OCI-LY1 (cell line): ENCODE data around the gene NR3C1.

Experiments
- H2AFZ ChIP-seq: fragments of 200-600 bp; sonication (generic), shearing (Covaris generic); 2 replicates; pipeline ENCODE4 v1.6.0; 2014; ENCODE audit warnings: antibody characterized with exemption, mild to moderate bottlenecking, low read length
- H3F3A ChIP-seq: fragments of 200-600 bp; sonication (generic), shearing (Covaris generic); 2 replicates; pipeline ENCODE4 v1.6.0; 2014; ENCODE audit warnings: mild to moderate bottlenecking, antibody characterized with exemption, low read length, moderate library complexity; ENCODE audit not compliant: insufficient read depth
- H3K27ac ChIP-seq: fragments of 200-600 bp; sonication (generic); 2 replicates; pipeline ENCODE4 v1.5.1; 2014; ENCODE audit warnings: low read length, mixed run types, mild to moderate bottlenecking, low read depth; ENCODE audit not compliant: poor library complexity, severe bottlenecking
- H3K27me3 ChIP-seq: fragments of 200-600 bp; sonication (generic); 2 replicates; pipeline ENCODE4 v1.6.0; 2014; ENCODE audit warnings: antibody characterized with exemption, mild to moderate bottlenecking, low read length, moderate library complexity; ENCODE audit not compliant: insufficient read depth
- H3K36me3 ChIP-seq: fragments of 200-600 bp; sonication (generic); 2 replicates; pipeline ENCODE4 v1.6.1; 2014; ENCODE audit warnings: mild to moderate bottlenecking, antibody characterized with exemption, low read length, moderate library complexity, mixed read lengths; ENCODE audit not compliant: insufficient read depth
- H3K4me1 ChIP-seq: fragments of 200-600 bp; sonication (generic); 2 replicates; pipeline ENCODE4 v1.5.1; 2014; ENCODE audit warnings: mild to moderate bottlenecking, low read length, moderate library complexity; ENCODE audit not compliant: insufficient read depth, severe bottlenecking
- H3K4me2 ChIP-seq: fragments of 200-600 bp; sonication (generic), shearing (Covaris generic); 2 replicates; pipeline ENCODE4 v1.6.1; 2014; ENCODE audit warnings: low read length
- H3K4me3 ChIP-seq: fragments of 200-600 bp; sonication (generic); 2 replicates; pipeline ENCODE4 v1.5.1; 2014; ENCODE audit warnings: low read length, low read depth, mild to moderate bottlenecking, mixed read lengths; ENCODE audit not compliant: poor library complexity, severe bottlenecking
- H3K79me2 ChIP-seq: fragments of 200-600 bp; shearing (Covaris generic); 2 replicates; pipeline ENCODE4 v1.6.1; 2016; ENCODE audit warnings: mixed run types, low read length, mixed read lengths; ENCODE audit not compliant: insufficient read depth
- H3K9ac ChIP-seq: fragments of 200-600 bp; sonication (generic), shearing (Covaris generic); 2 replicates; pipeline ENCODE4 v1.6.1; 2014; ENCODE audit warnings: mild to moderate bottlenecking, low read length, mixed read lengths
- H3K9me2 ChIP-seq: fragments of 200-600 bp; sonication (generic), shearing (Covaris generic); 2 replicates; pipeline ENCODE4 v1.6.1; 2014; ENCODE audit warnings: low read depth, mild to moderate bottlenecking, low read length, mixed read lengths
- H3K9me3 ChIP-seq: fragments of 200-600 bp; shearing (Covaris generic); 2 replicates; pipeline ENCODE4 v1.6.1; 2014; ENCODE audit warnings: low read length, mixed read lengths
- H4K20me1 ChIP-seq: fragments of 200-600 bp; sonication (generic), shearing (Covaris generic); 2 replicates; pipeline ENCODE4 v1.6.0; 2016; ENCODE audit warnings: mild to moderate bottlenecking, low read length; ENCODE audit not compliant: insufficient read depth
- CTCF ChIP-seq: fragments of 200-600 bp; sonication (generic), shearing (Covaris generic); IDR thresholded peaks from 2 replicates; pipeline ENCODE4 v1.5.1; 2017; ENCODE audit warnings: mild to moderate bottlenecking, antibody characterized with exemption, low read length, moderate library complexity, mixed read lengths
- EZH2 ChIP-seq: fragments of 200-600 bp; sonication (generic), shearing (Covaris generic); IDR thresholded peaks from 2 replicates; pipeline ENCODE4 v1.8.0; 2017; ENCODE audit warnings: borderline replicate concordance, mixed run types, mild to moderate bottlenecking, antibody characterized with exemption, low read length, moderate library complexity, mixed read lengths

Gene NR3C1

GRCh38 chr5:143426437-143426991, 23.0 kb upstream of the NR3C1 start:
- TF ChIP-seq EZH2: no peak
- TF ChIP-seq CTCF: no peak

GRCh38 chr5:143425835-143426234, 22.3 kb upstream of the NR3C1 start:
- no peak overlapping the region for H2AFZ ChIP-seq
- H3K79me2 ChIP-seq: peaks cover 18% of the 10 kb centered on the region; the same call in 1 of the 2 replicates
- peaks cover 5% of the 10 kb centered on the region for H3K4me1 ChIP-seq
- H3K36me3 ChIP-seq: peaks cover 46% of the 10 kb centered on the region
- peaks cover 14% of the 10 kb centered on the region for H3K9me3 ChIP-seq
- no peak overlapping the region for H3K9ac ChIP-seq
- no peak overlapping the region for H3K4me2 ChIP-seq
- no peak for TF ChIP-seq EZH2
- TF ChIP-seq CTCF: no peak
- H3K9me2 ChIP-seq: no peaks in the 10 kb centered on the region
- H3K4me3 ChIP-seq: no peak overlapping the region
- no peaks in the 10 kb centered on the region for H3K27me3 ChIP-seq
- no peaks in the 10 kb centered on the region for H4K20me1 ChIP-seq
- no peaks in the 10 kb centered on the region for H3F3A ChIP-seq
- H3K27ac ChIP-seq: no peak overlapping the region

More at GRCh38 chr5:143426437-143426991, 23.0 kb upstream of the NR3C1 start:
- Histone ChIP-seq H3K27me3 (no peaks in the 10 kb centered on the region), H3K9ac (no peak overlapping the region), H3F3A (no peaks in the 10 kb centered on the region), H3K27ac (no peak overlapping the region), H3K4me1 (peaks cover 12% of the 10 kb centered on the region), H3K4me3 (no peak overlapping the region), H3K9me3 (peaks cover 14% of the 10 kb centered on the region), H3K79me2 (peaks cover 21% of the 10 kb centered on the region; the same call in 1 of the 2 replicates), H4K20me1 (no peaks in the 10 kb centered on the region), H3K36me3 (peaks cover 48% of the 10 kb centered on the region), H3K4me2 (no peak overlapping the region), H3K9me2 (no peaks in the 10 kb centered on the region), H2AFZ (no peak overlapping the region)

GRCh38 chr5:143418140-143418866, 14.8 kb upstream of the NR3C1 start:
- TF ChIP-seq CTCF (no peak), EZH2 (no peak)
- peaks cover 8% of the 10 kb centered on the region; the same call in 1 of the 2 replicates for H3K79me2 ChIP-seq
- H3K9me3 ChIP-seq: no peaks in the 10 kb centered on the region
- H3K9me2 ChIP-seq: no peaks in the 10 kb centered on the region
- 0 out of 2 replicates have a peak, but pooled peaks cover 5% of the 10 kb centered on the region for H3K36me3 ChIP-seq
- no peaks in the 10 kb centered on the region for H3K27me3 ChIP-seq
- H3K4me2 ChIP-seq: peak overlapping the region; percentile 39; the same call in 1 of the 2 replicates
- peaks cover 61% of the 10 kb centered on the region for H3K4me1 ChIP-seq
- H3F3A ChIP-seq: 0 out of 2 replicates have a peak, but pooled peaks cover 3% of the 10 kb centered on the region
- H3K9ac ChIP-seq: no peak overlapping the region; the same call in 1 of the 2 replicates
- peak overlapping the region; percentile 40 for H3K27ac ChIP-seq
- H4K20me1 ChIP-seq: no peaks in the 10 kb centered on the region
- no peak overlapping the region for H2AFZ ChIP-seq
- no peak overlapping the region for H3K4me3 ChIP-seq
